SK-MEL-5 (cell line): ENCODE results near the gene PPP1R12C. TPM values are rescaled to one million over a fixed set of nuclear protein-coding genes. Genes with fewer than 3 reads are reported as not detected.

Experiments used
- DNase-seq: peaks from one replicate; pipeline ENCODE4 v3.0.0-alpha.2; 2016; ENCODE audit warnings: low read depth, low spot score
- in situ Hi-C: cut with HindIII; loops from 2 replicates; pipeline ENCODE4 v1.10.0; 2016; ENCODE audit warnings: low sequenced_read_pairs, high pct_unique_total_duplicates, low pct_unique_long_range_greater_than_20kb
- total RNA-seq: library from RNA; depleted of rRNA; stranded (reverse); fragments of >200 nt; shearing (Covaris generic); gene quantifications from 2 replicates; pipeline ENCODE4 v1.2.3, GENCODE V29; 2014

The PPP1R12C gene
- total RNA-seq, 1 experiment from 2014 or later = 35.1 TPM

GRCh38 chr19:55085923-55086715 is 31.3 kb downstream of the PPP1R12C start:
- in situ Hi-C loops = no loop called here
- no peak for DNase-seq

- in situ Hi-C loops = no loop called here
- DNase-seq = no peak
These were observed 33.0 kb downstream of the PPP1R12C start for GRCh38 chr19:55084416-55084815.

GRCh38 chr19:55083004-55083850 is 34.2 kb downstream of the PPP1R12C start:
- in situ Hi-C loops = no loop called here
- no peak for DNase-seq

- in situ Hi-C loops = no loop called here
- DNase-seq = peak; percentile 69
These were observed 35.2 kb downstream of the PPP1R12C start for GRCh38 chr19:55082020-55082851.

GRCh38 chr19:55081770-55082019 is 35.7 kb downstream of the PPP1R12C start:
- no peak for DNase-seq
- in situ Hi-C loops = no loop called here

- DNase-seq = peak; percentile 90
- in situ Hi-C loops = no loop called here
These were observed 36.3 kb downstream of the PPP1R12C start for GRCh38 chr19:55080968-55081769.

GRCh38 chr19:55080121-55080967 is 37.1 kb downstream of the PPP1R12C start:
- in situ Hi-C loops = no loop called here
- peak; percentile 80 for DNase-seq

- in situ Hi-C loops = no loop called here
- DNase-seq = no peak
These were observed 37.9 kb downstream of the PPP1R12C start for GRCh38 chr19:55079400-55080038.

- in situ Hi-C loops = no loop called here
- no peak for DNase-seq
These were observed 38.4 kb downstream of the PPP1R12C start for GRCh38 chr19:55078996-55079395.

- no peak for DNase-seq
- in situ Hi-C loops = no loop called here
These were observed 40.3 kb downstream of the PPP1R12C start for GRCh38 chr19:55077106-55077505.

GRCh38 chr19:55076321-55076720 is 41.1 kb downstream of the PPP1R12C start:
- no peak for DNase-seq
- in situ Hi-C loops = no loop called here

GRCh38 chr19:55075371-55075998 is 42.0 kb downstream of the PPP1R12C start, which contains the start of gene EPS8L1:
Gene EPS8L1 (plus strand): TSS chr19:55075869. CDS start chr19:55076445, 576 bp downstream.
- in situ Hi-C loops = no loop called here
- DNase-seq = no peak

GRCh38 chr19:55071913-55072312 is 45.5 kb downstream of the PPP1R12C start:
- no peak for DNase-seq
- in situ Hi-C loops = no loop called here

- DNase-seq = no peak
- in situ Hi-C loops = no loop called here
These were observed 46.3 kb downstream of the PPP1R12C start for GRCh38 chr19:55071129-55071502.

- in situ Hi-C loops = no loop called here
- DNase-seq = no peak
These were observed 46.8 kb downstream of the PPP1R12C start for GRCh38 chr19:55070466-55071128.
